OCI-LY1 (cell line): ENCODE data around the gene SLIT3.

Experiments
- H2AFZ ChIP-seq: fragments of 200-600 bp; sonication (generic), shearing (Covaris generic); 2 replicates; pipeline ENCODE4 v1.6.0; 2014; ENCODE audit warnings: antibody characterized with exemption, mild to moderate bottlenecking, low read length
- H3F3A ChIP-seq: fragments of 200-600 bp; sonication (generic), shearing (Covaris generic); 2 replicates; pipeline ENCODE4 v1.6.0; 2014; ENCODE audit warnings: mild to moderate bottlenecking, antibody characterized with exemption, low read length, moderate library complexity; ENCODE audit not compliant: insufficient read depth
- H3K27ac ChIP-seq: fragments of 200-600 bp; sonication (generic); 2 replicates; pipeline ENCODE4 v1.5.1; 2014; ENCODE audit warnings: low read length, mixed run types, mild to moderate bottlenecking, low read depth; ENCODE audit not compliant: poor library complexity, severe bottlenecking
- H3K27me3 ChIP-seq: fragments of 200-600 bp; sonication (generic); 2 replicates; pipeline ENCODE4 v1.6.0; 2014; ENCODE audit warnings: antibody characterized with exemption, mild to moderate bottlenecking, low read length, moderate library complexity; ENCODE audit not compliant: insufficient read depth
- H3K36me3 ChIP-seq: fragments of 200-600 bp; sonication (generic); 2 replicates; pipeline ENCODE4 v1.6.1; 2014; ENCODE audit warnings: mild to moderate bottlenecking, antibody characterized with exemption, low read length, moderate library complexity, mixed read lengths; ENCODE audit not compliant: insufficient read depth
- H3K4me1 ChIP-seq: fragments of 200-600 bp; sonication (generic); 2 replicates; pipeline ENCODE4 v1.5.1; 2014; ENCODE audit warnings: mild to moderate bottlenecking, low read length, moderate library complexity; ENCODE audit not compliant: insufficient read depth, severe bottlenecking
- H3K4me2 ChIP-seq: fragments of 200-600 bp; sonication (generic), shearing (Covaris generic); 2 replicates; pipeline ENCODE4 v1.6.1; 2014; ENCODE audit warnings: low read length
- H3K4me3 ChIP-seq: fragments of 200-600 bp; sonication (generic); 2 replicates; pipeline ENCODE4 v1.5.1; 2014; ENCODE audit warnings: low read length, low read depth, mild to moderate bottlenecking, mixed read lengths; ENCODE audit not compliant: poor library complexity, severe bottlenecking
- H3K79me2 ChIP-seq: fragments of 200-600 bp; shearing (Covaris generic); 2 replicates; pipeline ENCODE4 v1.6.1; 2016; ENCODE audit warnings: mixed run types, low read length, mixed read lengths; ENCODE audit not compliant: insufficient read depth
- H3K9ac ChIP-seq: fragments of 200-600 bp; sonication (generic), shearing (Covaris generic); 2 replicates; pipeline ENCODE4 v1.6.1; 2014; ENCODE audit warnings: mild to moderate bottlenecking, low read length, mixed read lengths
- H3K9me2 ChIP-seq: fragments of 200-600 bp; sonication (generic), shearing (Covaris generic); 2 replicates; pipeline ENCODE4 v1.6.1; 2014; ENCODE audit warnings: low read depth, mild to moderate bottlenecking, low read length, mixed read lengths
- H3K9me3 ChIP-seq: fragments of 200-600 bp; shearing (Covaris generic); 2 replicates; pipeline ENCODE4 v1.6.1; 2014; ENCODE audit warnings: low read length, mixed read lengths
- H4K20me1 ChIP-seq: fragments of 200-600 bp; sonication (generic), shearing (Covaris generic); 2 replicates; pipeline ENCODE4 v1.6.0; 2016; ENCODE audit warnings: mild to moderate bottlenecking, low read length; ENCODE audit not compliant: insufficient read depth
- EZH2 ChIP-seq: fragments of 200-600 bp; sonication (generic), shearing (Covaris generic); IDR thresholded peaks from 2 replicates; pipeline ENCODE4 v1.8.0; 2017; ENCODE audit warnings: borderline replicate concordance, mixed run types, mild to moderate bottlenecking, antibody characterized with exemption, low read length, moderate library complexity, mixed read lengths
- TF ChIP-seq, protein P1 (sequence below): fragments of 200-600 bp; sonication (generic), shearing (Covaris generic); IDR thresholded peaks from 2 replicates; pipeline ENCODE4 v1.5.1; 2017; ENCODE audit warnings: mild to moderate bottlenecking, antibody characterized with exemption, low read length, moderate library complexity, mixed read lengths

Gene SLIT3

DNA sequence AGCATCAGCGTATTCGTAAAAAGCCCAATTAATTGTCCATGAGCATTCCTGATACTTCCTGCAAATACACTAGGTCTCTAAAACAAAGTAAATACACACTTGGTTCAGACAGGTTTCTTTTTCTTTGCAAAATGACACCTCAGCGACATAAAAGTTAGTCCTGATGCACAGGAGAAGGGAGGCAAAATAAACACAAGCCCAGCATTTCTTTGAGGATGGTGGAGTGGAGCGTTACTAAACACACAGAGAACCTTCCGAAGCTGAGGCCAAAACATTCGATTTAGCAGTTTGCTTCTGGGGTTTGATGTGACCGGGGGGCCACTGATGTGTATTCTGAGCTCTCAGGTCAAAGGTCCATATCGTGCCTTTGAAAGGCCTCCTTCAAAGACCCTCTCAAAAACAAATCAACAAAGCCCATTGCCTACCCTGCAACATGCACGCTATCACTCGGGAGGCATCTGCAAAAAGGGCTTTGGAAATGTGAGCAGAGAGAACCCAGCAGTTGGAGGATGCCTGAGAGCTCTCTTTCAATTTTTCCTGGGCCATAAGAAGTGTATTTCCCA, 453.3 kb downstream of the SLIT3 start:
- Histone ChIP-seq H3K9me3 (no peaks in the 10 kb centered on the region), H3K36me3 (no peaks in the 10 kb centered on the region), H3K9me2 (no peaks in the 10 kb centered on the region), H3F3A (no peaks in the 10 kb centered on the region), H2AFZ (no peak overlapping the region), H3K9ac (no peak overlapping the region), H3K79me2 (no peaks in the 10 kb centered on the region), H4K20me1 (no peaks in the 10 kb centered on the region), H3K27ac (no peak overlapping the region), H3K4me1 (no peaks in the 10 kb centered on the region), H3K4me3 (no peak overlapping the region), H3K4me2 (no peak overlapping the region), H3K27me3 (no peaks in the 10 kb centered on the region)
- TF ChIP-seq, protein P1, sequence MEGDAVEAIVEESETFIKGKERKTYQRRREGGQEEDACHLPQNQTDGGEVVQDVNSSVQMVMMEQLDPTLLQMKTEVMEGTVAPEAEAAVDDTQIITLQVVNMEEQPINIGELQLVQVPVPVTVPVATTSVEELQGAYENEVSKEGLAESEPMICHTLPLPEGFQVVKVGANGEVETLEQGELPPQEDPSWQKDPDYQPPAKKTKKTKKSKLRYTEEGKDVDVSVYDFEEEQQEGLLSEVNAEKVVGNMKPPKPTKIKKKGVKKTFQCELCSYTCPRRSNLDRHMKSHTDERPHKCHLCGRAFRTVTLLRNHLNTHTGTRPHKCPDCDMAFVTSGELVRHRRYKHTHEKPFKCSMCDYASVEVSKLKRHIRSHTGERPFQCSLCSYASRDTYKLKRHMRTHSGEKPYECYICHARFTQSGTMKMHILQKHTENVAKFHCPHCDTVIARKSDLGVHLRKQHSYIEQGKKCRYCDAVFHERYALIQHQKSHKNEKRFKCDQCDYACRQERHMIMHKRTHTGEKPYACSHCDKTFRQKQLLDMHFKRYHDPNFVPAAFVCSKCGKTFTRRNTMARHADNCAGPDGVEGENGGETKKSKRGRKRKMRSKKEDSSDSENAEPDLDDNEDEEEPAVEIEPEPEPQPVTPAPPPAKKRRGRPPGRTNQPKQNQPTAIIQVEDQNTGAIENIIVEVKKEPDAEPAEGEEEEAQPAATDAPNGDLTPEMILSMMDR: no peak

DNA sequence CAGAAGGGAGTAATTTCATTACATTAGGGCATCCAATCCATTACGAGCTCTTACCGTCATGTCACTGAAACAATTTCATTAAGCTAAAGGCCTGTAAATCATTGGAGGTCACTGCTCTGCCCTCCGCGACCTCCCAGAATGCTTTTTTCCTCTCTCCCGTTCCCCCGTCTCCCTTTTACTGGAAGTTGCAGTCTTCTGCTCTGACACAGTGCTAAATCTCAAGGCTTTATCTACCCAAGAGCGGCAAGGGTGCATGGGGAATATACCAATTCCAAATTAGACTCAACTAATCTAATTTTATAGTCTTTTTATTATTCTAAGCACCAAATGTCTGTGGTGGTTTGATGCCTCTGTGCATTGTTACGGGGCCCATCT, 456.0 kb downstream of the SLIT3 start:
- H3K79me2 ChIP-seq: no peaks in the 10 kb centered on the region
- H3K4me1 ChIP-seq: no peaks in the 10 kb centered on the region
- no peak overlapping the region for H2AFZ ChIP-seq
- no peaks in the 10 kb centered on the region; the same call in 1 of the 2 replicates for H3K27me3 ChIP-seq
- no peaks in the 10 kb centered on the region for H3K9me3 ChIP-seq
- no peak overlapping the region for H3K4me3 ChIP-seq
- no peak overlapping the region for H3K27ac ChIP-seq
- no peaks in the 10 kb centered on the region for H3K9me2 ChIP-seq
- no peak for TF ChIP-seq EZH2
- TF ChIP-seq, protein P1: no peak
- H3F3A ChIP-seq: no peaks in the 10 kb centered on the region
- no peaks in the 10 kb centered on the region for H4K20me1 ChIP-seq
- no peak overlapping the region for H3K9ac ChIP-seq
- H3K36me3 ChIP-seq: no peaks in the 10 kb centered on the region
- no peak overlapping the region for H3K4me2 ChIP-seq

DNA sequence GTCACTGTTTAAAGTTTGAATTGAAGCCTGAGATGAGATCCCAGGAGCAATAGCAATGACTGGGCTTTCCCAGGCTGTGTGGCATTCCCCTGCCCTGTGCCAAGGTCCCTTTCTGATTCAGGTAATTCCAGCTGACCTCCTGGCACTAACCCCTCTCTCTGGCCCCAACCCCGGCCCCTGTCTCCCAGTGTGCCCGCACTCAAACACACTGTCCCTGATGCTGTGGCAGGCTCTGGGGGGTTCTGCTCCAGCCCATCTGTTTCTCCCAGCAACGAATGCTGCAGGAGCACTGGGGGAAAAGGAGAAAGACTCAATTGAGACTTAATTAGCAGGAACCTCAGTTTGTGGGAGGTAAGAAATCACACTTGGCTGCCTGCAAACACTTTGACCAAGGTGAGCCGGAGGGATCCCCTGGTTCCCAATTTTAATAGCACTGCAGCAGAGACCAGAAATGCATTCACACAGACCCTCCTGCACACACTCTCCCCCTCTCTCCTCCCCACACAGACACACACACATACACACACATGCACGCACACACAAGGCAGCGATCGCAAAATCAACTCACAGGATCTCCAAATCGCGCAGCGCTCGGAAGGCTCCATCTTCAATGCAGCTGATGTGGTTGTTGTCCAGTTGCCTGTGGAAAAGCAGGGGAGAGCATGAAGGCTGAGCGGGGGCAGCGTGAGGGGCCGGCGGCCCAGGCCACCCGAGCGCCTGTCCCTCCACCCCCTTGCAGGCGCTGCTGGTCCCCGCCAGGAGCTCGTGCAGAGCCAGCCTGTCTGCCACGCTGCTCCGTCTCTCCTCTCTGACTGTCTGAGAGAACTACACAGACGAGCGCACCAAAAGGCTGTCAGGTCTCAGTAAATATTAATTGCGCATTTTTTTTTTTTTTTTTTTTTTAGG, 456.7 kb downstream of the SLIT3 start:
- no peaks in the 10 kb centered on the region for H4K20me1 ChIP-seq
- H3K9ac ChIP-seq: no peak overlapping the region
- TF ChIP-seq EZH2: no peak
- TF ChIP-seq, protein P1: no peak
- no peaks in the 10 kb centered on the region for H3K79me2 ChIP-seq
- H3K4me1 ChIP-seq: no peaks in the 10 kb centered on the region
- H3K9me2 ChIP-seq: no peaks in the 10 kb centered on the region
- no peaks in the 10 kb centered on the region for H3F3A ChIP-seq
- no peak overlapping the region for H2AFZ ChIP-seq
- H3K36me3 ChIP-seq: no peaks in the 10 kb centered on the region
- H3K9me3 ChIP-seq: no peaks in the 10 kb centered on the region
- H3K27ac ChIP-seq: no peak overlapping the region
- H3K4me2 ChIP-seq: no peak overlapping the region
- H3K4me3 ChIP-seq: no peak overlapping the region
- H3K27me3 ChIP-seq: no peaks in the 10 kb centered on the region; the same call in 1 of the 2 replicates
